Testis (tissue), 2 donors: Measurements from ENCODE around the gene IGFBP6.

Experiments
- POLR2A ChIP-seq: fragments of 450-650 bp; IDR thresholded peaks from one replicate; pipeline ENCODE4 v1.6.1; 2017; ENCODE audit warnings: antibody characterized with exemption, mild to moderate bottlenecking, moderate library complexity
- TF ChIP-seq, protein P1 (sequence below), 3 experiments: fragments of 450-650 bp in 2 of 3; fragments of 200-600 bp in 1 of 3; sonication (generic) in 1 of 3; IDR thresholded peaks; one replicate each; pipeline ENCODE4 v1.5.1; 2016 to 2019; ENCODE audit warnings: antibody characterized with exemption in 3 of 3, mild to moderate bottlenecking in 2 of 3, moderate library complexity in 1 of 3

GRCh38 chr12:53113951-53114350 lies 16.5 kb downstream of the IGFBP6 start:
- TF ChIP-seq, protein P1, sequence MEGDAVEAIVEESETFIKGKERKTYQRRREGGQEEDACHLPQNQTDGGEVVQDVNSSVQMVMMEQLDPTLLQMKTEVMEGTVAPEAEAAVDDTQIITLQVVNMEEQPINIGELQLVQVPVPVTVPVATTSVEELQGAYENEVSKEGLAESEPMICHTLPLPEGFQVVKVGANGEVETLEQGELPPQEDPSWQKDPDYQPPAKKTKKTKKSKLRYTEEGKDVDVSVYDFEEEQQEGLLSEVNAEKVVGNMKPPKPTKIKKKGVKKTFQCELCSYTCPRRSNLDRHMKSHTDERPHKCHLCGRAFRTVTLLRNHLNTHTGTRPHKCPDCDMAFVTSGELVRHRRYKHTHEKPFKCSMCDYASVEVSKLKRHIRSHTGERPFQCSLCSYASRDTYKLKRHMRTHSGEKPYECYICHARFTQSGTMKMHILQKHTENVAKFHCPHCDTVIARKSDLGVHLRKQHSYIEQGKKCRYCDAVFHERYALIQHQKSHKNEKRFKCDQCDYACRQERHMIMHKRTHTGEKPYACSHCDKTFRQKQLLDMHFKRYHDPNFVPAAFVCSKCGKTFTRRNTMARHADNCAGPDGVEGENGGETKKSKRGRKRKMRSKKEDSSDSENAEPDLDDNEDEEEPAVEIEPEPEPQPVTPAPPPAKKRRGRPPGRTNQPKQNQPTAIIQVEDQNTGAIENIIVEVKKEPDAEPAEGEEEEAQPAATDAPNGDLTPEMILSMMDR (IDR thresholded peaks at IDR 0.05): no peak
- TF ChIP-seq POLR2A: no peak
